GM21360 (cell line): ENCODE results near the gene DHDDS.
A peak's percentile ranks its signal among the peaks of the same experiment; 100 is the strongest.
"Not testable (repeated sequence)": the region's sequence is repeated elsewhere in the genome, so short reads cannot be mapped to it uniquely, and the experiment has no call there.

ENCODE experiments used
- ATAC-seq: cut with Tn5 transposase; IDR thresholded peaks from one replicate; pipeline ENCODE4 v1.9.1; 2021; ENCODE audit warnings: mild to moderate bottlenecking, moderate library complexity; ENCODE audit not compliant: unreplicated experiment

DHDDS gene

DNA sequence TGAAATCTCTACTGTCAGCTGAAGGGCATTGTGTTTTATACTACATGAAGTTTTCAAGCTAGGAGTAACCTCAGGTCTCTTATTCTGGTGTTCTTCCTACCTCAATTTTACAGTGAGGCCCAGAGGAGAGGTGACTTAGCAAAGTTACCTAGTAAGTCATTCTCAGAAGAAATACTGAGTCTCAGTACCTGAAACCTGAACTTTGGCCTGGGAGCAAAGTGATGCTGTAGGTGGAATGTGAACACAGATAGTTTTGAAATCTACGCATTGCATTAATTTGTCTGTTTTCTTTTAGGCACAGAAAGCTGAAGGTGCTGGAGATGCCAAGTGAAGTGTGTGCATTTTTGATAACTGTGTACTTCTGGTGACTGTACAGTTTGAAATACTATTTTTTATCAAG is 42.7 kb downstream of the DHDDS start:
- ATAC-seq, result no peak

- no peak for ATAC-seq
Observed at GRCh38 chr1:26475989-26476388, 43.9 kb downstream of the DHDDS start.

DNA sequence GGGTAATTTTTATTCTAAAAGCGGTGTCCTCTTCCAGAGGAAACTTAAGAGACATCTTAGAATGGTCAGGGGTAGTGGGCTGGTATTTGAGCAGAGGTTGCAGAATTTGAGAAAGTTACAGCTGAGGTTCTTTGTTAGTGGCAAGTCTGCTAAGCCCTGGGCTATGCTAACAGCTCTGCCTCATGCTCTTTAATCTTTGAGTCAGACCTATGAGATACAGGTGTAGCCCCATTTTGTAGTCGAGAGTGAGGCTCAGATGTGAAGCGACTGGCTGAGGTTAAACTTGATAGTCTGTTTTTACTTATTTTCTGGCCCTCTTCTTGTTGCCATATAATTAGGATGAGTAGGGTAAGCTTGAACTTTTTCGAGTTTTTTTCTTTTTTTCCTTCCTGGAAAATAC is 44.8 kb downstream of the DHDDS start:
- no peak for ATAC-seq

DNA sequence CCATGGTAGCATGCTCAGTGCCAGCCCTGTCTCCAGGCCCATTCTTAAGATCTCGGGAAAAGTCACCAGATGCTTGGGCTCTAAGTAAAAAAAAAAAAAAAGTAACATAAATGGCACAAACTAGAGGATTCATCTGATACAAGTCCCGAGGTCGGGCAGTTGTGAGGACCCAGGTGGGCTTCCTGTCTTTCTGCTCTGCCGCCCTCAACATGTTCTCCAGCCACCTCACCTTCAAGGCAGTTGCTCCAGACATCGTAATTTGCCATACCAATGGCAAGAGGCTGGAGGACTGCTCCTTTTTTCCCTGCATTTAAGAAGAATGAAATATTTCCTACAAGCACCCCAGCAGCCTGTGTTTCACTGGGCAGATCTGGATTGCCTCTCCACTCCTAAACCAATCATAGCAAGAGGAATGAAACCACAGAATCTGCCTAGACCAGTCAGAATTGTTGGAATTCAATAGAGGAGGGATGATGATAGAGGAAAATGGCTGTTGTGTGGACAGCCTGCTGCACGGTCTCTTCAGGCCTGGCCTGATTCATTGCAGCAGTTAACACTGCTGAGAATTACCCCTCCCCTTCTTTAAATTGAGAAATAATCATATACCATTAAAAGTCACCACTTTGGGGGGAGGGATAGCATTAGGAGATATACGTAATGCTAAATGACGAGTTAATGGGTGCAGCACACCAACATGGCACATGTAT is 45.5 kb downstream of the DHDDS start:
- ATAC-seq, result no peak

DNA sequence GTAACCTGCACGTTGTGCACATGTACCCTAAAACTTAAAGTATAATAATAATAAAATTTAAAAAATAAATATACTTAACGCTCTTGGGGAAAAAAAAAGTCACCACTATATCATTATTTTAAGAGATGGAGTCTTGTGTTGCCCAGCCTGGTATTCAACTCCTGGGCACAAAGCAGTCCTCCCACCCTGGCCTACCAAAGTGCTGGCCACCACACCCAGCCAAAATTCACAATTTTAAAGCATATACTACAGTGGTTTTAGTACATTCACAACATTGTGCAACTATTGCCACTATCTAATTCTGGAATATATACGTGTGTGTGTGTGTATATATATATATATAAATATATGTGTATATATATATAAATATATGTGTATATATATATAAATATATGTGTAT is 46.0 kb downstream of the DHDDS start:
- no peak for ATAC-seq

- ATAC-seq, result no peak
Observed at GRCh38 chr1:26478988-26479387, 46.9 kb downstream of the DHDDS start.

DNA sequence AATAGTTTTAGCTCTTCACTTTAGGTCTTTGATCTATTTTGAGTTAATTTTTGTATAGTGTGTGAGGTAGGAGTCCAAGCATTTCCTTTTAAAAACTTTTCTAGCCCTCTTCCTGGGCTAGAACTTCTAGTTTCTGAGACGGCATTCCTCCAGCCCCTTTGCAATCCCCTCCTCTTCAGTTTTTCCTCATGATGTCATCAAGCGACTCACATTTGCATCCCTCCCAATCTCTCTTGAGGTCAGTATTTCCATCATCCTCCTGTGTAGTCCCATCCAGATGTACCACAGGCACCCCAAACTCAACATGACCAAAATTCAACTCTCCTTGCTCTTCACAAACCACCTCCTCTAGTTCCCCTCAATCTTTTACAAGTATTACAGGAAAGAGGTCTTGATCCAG is 50.8 kb downstream of the DHDDS start:
- ATAC-seq, result no peak

- ATAC-seq, result no peak
Observed at GRCh38 chr1:26483980-26484379, 51.9 kb downstream of the DHDDS start.

GRCh38 chr1:26490155-26490554 is 58.0 kb downstream of the DHDDS start:
- no peak for ATAC-seq

DNA sequence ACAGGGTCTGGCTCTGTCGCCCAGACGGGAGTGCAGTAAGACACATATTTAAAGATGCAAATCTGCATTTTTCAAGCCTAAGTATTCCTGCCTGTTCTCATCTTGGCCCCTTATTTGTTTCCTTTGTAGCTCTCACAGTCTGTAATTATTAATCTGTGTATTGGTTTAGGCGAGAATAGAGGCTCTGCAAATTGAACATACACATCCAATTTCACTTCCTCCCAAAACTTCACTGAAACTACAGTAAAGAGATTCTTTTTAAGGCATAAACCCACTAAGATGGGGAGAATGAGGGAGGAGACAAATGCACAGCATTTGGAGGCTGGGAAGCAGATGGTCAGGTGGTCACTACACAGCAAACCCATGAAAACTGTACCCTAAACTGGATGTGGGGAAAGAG is 61.1 kb downstream of the DHDDS start:
- no peak for ATAC-seq

DNA sequence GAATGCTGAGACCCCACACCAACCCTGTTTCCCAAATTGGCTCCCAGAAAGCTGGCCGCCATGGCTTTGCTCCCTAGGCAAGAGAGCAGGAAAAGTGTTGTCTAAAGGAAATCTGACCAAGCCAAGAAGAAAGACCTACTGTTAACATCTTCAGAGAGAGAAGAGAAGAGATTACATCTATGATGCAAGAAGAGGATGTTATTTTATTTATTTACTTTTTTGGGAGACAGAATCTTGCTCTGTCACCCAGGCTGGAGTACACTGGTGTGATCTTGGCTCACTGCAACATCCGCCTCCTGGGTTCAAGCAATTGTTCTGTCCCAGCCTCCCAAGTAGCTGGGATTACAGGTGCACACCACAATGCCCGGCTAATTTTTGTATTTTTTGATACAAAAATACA is 61.8 kb downstream of the DHDDS start:
- ATAC-seq, result no peak

DNA sequence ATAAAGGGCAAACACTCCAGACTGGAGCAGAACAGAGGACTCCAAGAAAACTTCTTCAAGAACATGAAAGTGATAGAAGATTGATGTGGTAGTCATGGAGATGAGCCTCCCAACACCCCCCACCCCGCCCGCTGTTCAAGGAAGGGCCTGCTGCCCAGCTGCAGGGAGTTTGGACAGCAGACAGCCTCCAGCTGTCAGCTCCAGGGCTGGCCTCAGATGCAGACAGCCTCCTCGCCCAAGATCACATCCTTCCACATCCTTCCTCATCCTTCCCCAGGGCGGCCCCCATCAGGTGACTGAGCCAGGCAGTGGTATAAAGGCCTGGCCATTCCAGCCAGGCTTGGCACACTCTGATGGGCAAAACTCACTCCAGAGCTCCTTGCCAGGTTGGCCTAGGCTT is 64.7 kb downstream of the DHDDS start:
- no peak for ATAC-seq

GRCh38 chr1:26498894-26499293 is 66.8 kb downstream of the DHDDS start:
- ATAC-seq, result no peak

DNA sequence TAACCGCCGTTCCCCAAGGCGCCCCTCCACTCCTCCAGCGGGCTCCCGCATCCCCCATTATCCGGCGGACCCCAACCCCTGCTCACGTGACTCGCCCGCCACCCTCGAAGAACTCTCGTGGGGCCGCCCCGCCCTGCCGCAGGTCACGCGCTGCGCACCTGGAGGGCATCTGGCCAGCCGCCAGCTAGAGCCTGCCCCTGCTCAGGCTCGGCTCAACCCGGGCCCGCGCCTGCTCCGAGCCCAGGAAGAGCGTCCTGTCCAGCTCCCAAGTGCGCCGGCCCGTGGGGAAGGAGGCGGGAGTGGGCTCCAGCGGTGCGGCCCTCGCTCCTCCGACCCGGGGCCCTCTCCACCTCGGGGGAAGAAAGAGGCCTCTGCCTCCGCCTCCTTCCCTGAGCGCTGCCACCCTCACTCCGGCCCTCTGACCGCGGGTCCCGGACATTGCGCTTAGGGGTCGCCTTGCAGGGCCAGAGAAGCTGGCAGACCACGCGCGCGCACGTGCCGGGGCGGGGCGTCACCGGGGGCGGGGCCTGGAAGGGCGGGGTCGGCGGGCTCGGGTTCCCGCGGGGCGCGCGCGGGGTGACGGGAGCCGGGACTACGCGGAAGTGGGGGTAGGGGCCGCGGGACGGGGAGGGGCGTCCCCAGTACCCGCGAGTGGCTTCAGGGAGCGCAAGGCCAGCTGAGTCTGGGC is 68.5 kb downstream of the DHDDS start:
- peak; percentile 50 for ATAC-seq

DNA sequence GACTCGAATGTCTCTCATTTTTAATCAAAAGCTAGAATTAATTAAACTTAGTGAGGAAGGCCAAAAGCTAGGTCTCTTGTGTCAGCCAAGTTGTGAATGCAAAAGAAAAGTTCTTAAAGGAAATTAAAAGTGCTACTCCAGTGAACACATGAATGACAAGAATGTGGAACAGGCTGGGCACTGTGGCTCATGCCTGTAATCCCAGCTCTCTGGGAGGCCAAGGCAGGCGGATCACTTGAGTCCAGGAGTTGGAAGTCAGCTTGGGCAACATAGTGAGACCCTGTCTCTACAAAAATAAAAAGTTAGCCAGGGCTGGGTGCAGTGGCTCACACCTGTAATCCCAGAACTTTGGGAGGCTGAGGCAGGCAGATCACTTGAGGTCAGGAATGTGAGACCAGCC is 78.6 kb downstream of the DHDDS start:
- not testable (repeated sequence) for ATAC-seq

GRCh38 chr1:26515836-26516235 is 83.7 kb downstream of the DHDDS start:
- not testable (repeated sequence) for ATAC-seq

GRCh38 chr1:26516987-26517765 is 85.1 kb downstream of the DHDDS start:
- no peak for ATAC-seq

GRCh38 chr1:26517766-26518049 is 85.6 kb downstream of the DHDDS start:
- ATAC-seq, result no peak

- ATAC-seq, result no peak
Observed at GRCh38 chr1:26518355-26518754, 86.2 kb downstream of the DHDDS start.

GRCh38 chr1:26520339-26520738 is 88.2 kb downstream of the DHDDS start:
- no peak for ATAC-seq
